SKM-1 (cell line): ENCODE data around the gene CEP57.
A peak's percentile ranks its signal among the peaks of the same experiment; 100 is the strongest.
"Not testable (repeated sequence)": the region's sequence is repeated elsewhere in the genome, so short reads cannot be mapped to it uniquely, and the experiment has no call there.

Source experiments
- DNase-seq: peaks from one replicate; lab custom pipeline; 2025; ENCODE audit not compliant: unreplicated experiment; lab: John Stamatoyannopoulos, UW

The CEP57 gene

DNA sequence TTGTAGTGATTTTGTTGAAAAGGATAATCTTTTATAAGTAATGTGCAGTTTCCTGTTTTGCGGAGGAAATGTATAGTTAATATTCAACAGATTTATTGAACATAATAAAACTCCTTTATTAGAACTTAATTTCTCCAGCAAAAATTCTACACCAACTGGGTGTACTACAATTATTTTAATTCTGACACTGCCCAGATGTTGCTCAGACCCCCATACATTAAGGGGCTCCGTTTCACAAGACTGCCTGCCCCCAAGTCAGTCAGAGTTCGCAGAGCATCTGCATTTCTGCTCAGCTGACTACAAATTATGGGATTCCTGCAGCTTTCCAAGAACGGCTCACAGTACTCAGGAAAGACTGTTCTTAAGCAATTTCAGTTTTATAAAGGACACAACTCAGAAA, 6.2 kb downstream of the CEP57 start:
- DNase-seq: no peak

DNA sequence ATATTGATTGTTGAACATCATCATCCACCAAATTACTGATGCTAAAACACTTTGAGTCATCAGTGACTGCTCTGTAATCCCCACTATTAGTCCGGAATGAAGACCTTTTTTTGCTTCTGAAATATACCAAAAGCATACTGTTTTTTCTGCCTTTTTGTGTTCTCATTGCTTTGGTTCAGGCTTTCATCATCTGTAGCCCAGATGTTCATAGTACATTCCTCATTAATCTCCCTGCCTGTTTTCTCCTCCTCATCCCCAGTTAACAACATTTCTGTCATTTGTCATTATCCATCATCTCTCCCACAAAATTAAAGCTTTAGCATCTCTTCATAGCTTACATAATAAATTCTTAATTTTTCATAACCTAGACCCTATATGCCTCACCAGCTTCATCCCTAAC, 9.2 kb downstream of the CEP57 start:
- no peak for DNase-seq

DNA sequence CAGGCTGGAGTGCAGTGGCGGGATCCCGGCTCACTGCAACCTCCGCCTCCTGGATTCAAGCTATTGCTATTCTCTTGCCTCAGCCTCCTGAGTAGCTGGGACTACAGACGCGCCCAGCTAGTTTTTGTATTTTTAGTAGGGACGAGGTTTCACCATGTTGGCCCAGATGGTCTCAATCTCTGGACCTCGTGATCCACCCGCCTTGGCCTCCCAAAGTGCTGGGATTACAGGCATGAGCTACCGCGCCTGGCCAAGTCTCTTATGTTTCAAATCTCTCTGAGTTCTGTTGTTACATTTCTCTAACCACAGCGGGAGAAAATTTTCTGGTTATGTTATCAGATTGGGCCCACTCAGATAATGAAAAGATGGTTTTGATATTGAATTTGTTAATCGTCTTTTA, 10.1 kb downstream of the CEP57 start:
- DNase-seq: no peak

DNA sequence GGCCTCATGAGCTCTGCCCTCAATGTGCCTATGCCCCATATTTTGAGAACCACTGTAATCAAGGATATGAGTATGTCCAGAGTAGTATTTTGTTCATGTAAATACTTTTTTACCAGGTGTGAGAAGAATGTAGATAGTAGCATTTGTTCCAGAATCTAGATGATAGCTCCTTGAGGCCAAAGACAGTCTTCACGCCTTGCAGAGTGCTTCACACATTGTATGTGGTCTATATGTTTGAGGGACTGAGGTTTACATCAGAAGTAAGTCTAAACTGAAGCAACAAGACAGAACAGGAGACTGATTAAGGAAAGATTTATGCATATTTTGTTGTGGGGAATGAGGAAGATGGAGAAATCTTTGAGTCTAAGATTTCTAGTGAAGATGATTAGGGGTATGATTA, 12.5 kb downstream of the CEP57 start:
- no peak for DNase-seq

DNA sequence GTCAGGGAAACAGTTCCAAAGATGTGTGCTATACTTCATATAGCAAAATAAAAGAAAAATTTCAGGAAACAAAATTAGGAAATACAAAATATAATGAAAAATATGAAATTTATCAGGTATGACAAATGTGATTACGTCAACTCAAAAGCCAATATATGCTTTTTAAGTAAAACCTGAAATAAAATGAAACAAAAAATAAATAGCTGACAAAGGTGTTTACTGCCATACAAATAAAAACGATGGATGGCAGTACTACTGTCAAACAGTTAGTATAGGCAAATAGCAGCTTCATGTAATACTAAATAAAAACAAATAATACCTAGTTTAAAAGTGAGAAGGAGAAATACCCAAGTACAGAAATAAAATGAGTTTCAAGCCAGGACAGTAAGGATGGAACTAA, 13.7 kb downstream of the CEP57 start:
- DNase-seq: no peak

DNA sequence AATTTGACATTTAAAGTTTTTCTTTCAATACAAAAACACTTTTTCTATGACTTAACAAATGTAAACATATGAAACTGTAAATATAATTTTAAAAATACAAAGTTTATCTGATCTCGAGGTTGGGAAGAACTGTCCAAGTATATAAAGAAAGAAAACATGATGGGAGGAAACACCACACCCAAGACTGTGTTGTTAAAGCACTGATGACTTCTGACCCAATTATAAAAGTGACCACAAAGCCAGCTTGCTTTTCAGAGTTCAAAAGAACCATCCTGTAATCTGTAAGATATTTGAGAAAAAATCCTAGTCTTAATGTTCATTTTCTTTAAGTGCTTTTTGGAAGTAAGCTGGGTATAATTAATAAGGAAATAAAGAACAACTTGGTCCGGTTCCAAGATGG, 15.6 kb downstream of the CEP57 start:
- no peak for DNase-seq

DNA sequence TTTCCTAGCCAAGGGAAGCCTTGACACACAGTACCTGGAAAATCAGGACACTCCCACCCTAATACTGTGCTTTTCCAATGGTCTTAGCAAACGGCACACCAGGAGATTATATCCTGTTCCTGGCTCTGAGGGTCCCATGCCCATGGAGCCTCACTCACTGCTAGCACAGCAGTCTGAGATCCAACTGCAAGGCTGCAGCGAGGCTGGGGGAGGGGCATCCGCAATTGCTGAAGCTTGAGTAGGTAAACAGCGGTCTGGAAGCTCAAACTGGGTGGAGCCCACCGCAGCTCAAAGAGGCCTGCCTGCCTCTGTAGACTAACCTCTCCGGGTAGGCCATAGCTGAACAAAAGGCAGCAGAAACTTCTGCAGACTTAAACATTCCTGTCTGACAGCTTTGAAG, 16.2 kb downstream of the CEP57 start:
- not testable (repeated sequence) for DNase-seq

DNA sequence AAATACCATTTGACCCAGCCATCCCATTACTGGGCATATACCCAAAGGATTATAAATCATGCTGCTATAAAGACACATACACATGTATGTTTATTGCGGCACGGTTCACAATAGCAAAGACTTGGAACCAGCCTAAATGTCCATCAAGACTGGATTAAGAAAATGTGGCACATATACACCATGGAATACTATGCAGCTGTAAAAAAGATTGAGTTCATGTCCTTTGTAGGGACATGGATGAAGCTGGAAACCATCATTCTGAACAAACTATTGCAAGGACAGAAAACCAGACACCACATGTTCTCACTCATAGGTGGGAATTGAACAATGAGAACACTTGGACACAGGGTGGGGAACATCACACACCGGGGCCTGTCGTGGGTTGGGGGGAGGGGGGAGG, 20.8 kb downstream of the CEP57 start:
- DNase-seq: not testable (repeated sequence)

DNA sequence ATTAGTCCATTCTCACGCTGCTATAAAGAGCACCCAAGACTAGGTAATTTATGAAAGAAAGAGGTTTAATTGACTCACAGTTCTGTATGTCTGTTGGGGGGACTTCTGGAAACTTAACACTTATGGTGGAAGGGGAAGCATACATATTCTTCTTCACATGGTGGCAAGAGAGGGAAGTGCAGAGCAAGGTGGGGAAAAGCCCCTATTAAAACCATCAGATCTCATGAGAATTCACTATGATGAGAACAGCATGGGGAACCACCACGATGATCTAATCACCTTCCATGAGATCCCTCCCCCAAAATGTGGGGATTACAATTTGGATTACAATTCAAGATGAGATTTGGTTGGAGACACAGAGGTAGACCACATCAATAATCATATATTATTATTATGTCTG, 25.7 kb downstream of the CEP57 start:
- no peak for DNase-seq

DNA sequence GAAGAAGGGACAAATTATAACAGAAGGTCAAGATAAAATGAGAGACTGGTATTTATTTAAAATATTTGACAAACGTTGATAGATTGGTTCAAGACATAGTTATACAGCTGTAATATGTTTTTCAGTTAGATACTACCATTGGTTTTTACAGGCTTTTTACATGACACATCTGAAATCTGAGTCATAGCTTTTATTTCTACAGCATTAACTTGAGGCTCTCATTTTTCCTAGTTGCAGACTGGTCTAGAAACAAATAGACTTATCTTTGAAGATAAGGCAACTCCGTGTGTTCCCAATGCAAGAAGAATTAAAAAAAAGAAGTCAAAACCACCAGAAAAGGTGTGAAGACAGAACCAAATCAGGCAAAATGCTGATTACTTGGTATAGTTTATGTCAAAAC, 31.3 kb downstream of the CEP57 start:
- no peak for DNase-seq

DNA sequence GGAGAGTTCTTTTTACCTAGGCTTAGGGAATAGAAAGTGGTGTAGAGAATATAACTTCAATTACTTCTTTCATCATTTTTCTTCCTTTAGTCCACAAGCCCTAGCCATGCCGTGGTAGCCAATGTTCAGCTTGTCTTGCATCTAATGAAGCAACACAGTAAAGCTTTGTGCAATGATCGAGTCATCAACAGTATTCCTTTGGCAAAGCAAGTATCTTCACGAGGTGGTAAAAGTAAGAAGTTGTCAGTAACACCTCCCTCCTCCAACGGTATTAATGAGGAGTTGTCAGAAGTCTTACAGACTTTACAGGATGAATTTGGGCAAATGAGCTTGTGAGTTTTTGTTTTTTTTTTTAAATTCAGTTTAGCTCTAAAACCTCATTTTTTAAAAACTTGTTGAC, 37.4 kb downstream of the CEP57 start:
- no peak for DNase-seq

DNA sequence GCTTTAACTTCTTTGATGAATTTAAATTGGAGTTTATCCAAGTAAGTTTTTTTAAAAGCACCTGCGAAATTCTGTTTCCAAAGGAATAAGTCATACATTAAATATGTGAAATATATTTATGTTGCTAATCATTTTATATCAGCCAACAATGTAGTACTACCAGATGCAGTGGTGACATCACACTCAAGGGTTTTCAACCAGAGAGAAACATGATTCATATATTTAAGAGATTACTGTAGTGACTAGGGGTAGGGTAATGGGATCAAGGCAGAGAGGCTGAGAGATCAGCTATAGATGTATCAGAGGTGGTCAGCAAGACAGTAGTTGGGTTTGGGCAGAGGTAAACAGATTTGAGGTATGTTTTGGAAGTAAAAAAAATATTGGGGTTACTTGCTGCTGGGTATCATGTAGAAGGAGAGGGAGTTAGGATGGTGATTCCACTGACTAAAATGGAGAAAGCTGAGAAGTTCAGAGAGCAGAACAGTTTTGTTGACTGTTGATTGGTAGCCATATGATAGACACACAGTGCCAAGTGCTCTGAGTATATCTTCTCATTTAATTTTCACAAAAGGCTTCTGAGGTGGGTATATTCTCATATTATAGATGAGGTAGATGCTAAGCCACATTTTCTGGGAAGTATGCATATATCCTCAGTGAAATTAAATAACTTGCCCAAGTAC, 39.4 kb downstream of the CEP57 start:
- DNase-seq: no peak

DNA sequence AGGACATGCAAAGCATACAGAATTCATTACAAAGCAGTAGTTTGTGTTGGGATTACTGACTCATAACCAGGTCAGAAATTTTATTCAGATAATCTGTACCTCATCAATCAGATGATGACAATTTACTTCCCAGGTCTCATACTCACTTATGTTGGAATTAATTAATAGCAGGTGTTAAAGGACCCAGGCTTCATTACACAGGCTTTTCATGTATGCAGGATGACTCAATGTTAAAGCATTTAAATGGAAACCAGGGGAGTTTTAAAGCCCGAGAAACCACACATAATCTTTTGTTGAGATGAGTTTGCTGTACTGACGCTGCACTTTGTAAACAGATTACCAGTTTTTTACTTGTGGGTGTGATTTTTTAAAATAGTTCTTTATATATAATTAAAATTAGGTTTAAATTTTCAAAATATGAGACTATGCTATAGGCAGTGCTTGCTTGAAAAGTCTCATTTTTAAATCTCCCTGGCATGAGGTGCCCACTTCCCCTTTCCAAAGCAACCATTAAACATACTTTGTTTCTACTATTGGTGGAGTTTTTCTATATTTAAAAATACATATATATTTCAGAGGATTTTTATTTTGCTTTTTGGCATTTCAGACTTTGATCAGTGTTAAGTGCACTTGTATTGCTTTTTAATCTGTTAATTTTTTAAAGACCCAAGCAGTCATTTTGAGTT, 41.0 kb downstream of the CEP57 start:
- no peak for DNase-seq

DNA sequence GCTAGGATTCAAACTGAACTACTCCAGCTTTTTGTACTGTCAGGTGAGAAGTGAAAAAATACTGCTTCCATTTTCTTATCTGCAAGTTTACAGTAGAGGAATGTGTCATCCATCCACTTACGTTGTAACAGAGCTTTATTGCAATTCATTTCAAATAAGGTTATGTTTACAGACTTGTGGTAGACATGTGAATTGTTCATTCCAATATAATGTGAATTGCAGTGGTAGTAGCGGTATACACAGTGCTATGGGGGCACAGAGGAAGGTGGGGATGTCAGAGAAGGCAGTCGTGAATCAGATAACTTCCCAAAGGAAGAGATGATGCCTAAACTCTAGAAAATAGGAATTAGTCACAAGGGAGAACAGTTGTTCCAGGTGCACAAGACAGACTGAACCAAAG, 42.5 kb downstream of the CEP57 start:
- DNase-seq: no peak

DNA sequence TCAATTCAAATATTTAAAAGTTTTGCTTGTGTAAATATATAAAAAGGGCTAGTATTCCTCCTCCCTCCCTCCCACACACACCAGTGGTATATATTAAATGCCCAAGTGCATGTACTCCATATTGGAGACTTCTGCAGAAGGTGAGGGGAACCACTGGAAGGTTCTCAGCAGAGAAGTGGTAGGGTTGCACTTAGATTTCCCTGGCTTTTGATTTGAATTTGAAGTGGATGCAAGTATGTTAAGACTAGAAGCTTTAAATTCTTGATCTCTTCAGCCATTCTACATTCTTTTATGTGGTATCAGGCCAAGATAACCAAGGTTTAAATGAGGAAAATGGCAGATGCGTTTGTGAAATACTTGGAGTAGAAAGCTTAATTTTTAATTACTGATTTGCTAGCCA, 43.1 kb downstream of the CEP57 start:
- DNase-seq: no peak

DNA sequence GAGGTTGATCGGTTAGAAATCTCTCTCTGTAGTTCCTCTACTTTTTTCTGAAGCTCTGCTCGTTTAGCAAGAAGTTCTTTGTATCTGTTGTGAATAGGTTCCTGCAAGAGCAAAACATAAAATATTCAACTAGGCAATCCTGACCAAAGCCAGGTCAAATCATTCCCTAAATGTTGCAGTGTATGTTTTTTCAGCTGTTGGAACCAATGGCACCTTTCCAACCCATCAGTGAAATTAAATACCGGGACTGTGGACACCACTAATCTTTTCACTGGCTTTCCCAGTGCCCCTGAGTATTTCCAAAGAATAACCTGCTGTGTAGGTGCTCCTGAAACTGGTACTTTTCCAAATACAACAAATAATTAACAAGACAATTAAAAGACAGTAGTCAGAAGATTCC, 45.1 kb downstream of the CEP57 start:
- no peak for DNase-seq

DNA sequence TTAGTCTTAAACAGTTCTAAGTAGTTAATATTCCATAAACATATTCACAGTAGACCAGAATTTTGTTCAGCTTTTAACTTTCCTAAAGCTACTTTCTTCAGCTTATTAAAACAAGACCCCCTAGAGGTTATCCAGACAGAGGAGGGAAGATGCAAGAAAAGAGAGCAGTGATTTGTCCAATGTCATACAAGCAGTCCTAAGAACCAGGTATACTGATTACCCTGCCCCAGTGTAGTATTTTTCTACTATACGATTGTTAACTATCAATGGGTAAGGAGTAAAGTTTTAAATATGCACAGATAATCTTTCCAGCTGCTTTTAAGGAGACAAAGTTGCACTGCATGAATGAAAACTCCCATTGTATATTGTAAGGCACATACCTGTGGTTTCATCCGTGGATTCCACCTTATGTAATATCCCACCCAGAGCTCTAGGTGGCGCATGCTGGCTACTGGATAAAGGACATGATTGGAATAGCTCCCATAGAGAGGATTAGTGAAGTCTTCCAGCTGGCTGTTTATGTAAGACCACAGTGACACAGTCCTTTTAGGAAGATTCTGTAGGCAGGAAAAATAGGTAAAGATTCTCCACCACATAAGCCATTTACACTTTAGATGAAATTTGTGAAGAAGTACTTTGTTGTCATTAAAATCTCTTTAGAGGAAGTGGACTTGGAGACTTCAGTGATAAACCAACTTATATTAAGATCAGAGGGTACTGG, 45.6 kb downstream of the CEP57 start:
- peak; percentile 60 for DNase-seq

DNA sequence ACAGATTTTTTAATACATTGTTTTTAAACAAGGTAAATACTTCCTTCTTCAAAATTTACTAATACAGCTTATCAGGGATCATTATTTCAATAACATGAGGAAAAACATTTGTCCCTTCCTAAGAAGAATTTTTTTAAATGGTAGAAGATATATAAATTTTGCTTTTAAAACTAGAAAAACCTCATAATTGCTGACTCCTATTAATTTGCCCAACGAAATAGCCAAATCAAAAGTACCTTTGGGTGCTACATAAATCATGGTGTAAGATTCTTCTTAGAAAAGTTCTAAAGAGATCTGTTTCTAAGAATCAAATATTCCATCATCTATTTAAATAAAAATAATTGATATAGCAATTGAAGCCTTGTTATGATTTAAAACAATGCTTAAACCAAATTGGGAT, 54.9 kb downstream of the CEP57 start:
- DNase-seq: no peak

DNA sequence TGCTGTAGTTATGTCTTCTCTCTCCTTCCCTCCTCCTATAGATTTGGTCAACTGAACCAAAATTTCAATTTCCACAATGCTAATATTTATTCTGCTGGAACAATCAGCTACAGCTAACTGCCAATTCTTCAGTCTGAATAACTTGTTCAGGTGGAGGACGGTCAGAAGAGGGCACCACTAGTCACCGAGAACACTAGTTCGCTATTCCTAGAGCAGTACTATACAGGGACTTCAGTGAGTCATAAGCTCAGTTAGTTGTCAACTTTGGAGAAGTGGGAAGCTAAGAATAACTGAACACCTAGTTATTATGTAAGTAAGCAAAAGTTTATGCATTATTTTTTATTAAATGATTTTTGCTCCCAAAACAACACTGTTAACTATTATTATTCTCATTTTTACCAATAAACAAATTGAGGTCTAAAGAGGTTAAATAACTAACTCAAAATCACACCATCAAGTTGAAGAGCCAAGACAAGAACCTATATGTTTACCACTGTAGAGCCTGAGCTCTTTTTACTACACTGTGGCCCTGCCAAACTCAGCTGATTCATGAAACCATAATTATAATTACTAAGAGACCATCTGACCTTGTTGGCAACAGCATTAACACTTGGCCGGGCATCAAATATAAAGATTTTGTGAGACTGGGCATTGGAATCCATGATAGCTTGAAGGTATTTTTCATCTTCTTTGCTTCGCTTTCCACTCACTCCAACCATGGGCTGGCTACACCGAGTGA, 59.0 kb downstream of the CEP57 start:
- DNase-seq: peak; percentile 60

DNA sequence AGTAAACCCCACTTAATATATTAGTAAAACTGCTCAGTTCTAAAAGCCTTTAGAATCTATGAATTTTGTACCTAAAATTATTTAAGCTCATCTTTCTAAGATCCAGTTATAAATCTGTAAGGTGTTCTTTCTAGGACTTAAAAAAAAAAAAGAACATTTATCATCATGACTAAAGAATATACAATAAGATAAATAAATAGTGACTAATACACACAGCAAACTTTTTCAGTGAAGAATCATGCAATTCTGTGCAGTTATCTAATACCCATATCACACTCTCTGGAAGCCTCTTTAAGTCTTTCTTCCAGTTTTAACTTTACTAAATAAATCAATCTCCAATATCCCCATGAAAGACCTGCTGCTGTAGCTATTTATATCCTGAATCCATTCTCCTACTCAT, 59.8 kb downstream of the CEP57 start:
- no peak for DNase-seq

DNA sequence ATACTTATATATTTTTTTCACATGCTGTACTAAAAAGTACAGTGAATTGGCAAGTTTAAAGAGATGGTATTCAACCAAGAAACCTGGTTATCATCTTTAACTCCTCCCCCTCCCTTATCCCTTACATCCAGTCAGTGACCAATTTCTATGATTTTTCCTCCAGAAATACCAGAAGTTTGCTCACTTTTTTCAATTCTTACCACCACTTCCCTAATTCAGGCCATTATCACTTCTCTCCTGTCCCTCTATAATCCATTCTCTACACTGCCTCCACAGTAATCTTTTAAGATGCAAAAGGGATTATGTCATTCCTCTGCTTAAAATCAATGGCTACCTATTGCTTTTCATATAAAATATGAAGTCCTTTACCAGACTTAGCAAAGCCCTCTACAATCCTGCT, 62.8 kb downstream of the CEP57 start:
- DNase-seq: no peak

DNA sequence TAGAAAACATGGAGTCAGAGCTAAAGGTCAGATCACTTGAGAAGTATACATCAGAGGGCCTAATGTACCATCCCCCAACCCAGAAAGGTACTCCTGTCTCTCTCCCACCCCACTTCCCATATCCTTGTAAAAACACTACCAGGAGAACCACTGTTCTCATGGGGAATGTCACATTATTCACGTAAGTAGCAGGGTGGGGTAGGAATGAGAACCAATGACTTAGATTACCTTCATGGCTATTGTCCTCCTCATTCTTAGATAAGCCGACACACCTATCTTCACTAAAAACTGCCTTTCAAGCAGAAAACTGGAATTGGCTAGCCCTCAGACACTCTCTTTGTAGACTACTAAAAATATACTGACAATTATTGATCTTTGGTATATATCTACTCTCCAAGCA, 63.6 kb downstream of the CEP57 start:
- DNase-seq: no peak
